SK-N-SH treated with all-trans-retinoic acid at 6 μM for 48 hours (cell line): Measurements from ENCODE around the gene NET1.

Experiments used
- ATAC-seq: fragments of 200-7000 bp; cut with Tn5 transposase; 3 replicates; pipeline ENCODE4 v1.9.1; 2020; ENCODE audit warnings: mild to moderate bottlenecking, moderate library complexity
- ARNTL ChIP-seq: fragments of 450-650 bp; formaldehyde crosslinking; IDR thresholded peaks from 2 replicates; pipeline ENCODE4 v1.5.0; 2020; ENCODE audit warnings: low read depth, mild to moderate bottlenecking, moderate library complexity, borderline replicate concordance
- BACH2 ChIP-seq: fragments of 250-450 bp; sonication (Bioruptor Pico); IDR thresholded peaks from 2 replicates; pipeline ENCODE4 v1.9.0; 2021; ENCODE audit warnings: mild to moderate bottlenecking, borderline replicate concordance
- CSDC2 ChIP-seq: fragments of 250-450 bp; sonication (Bioruptor Pico); IDR thresholded peaks from 2 replicates; pipeline ENCODE4 v1.5.0; 2020; ENCODE audit warnings: mild to moderate bottlenecking, moderate library complexity
- CSRNP3 ChIP-seq: fragments of 250-450 bp; sonication (Bioruptor Pico); IDR thresholded peaks from 2 replicates; pipeline ENCODE4 v1.5.1; 2021; ENCODE audit warnings: mild to moderate bottlenecking, moderate library complexity
- ESRRG ChIP-seq: fragments of 250-450 bp; sonication (Bioruptor Pico); IDR thresholded peaks from 2 replicates; pipeline ENCODE4 v1.6.1; 2021; ENCODE audit warnings: mild to moderate bottlenecking
- GLIS3 ChIP-seq: fragments of 250-450 bp; sonication (Bioruptor Pico); IDR thresholded peaks from 2 replicates; pipeline ENCODE4 v1.5.0; 2020; ENCODE audit warnings: mild to moderate bottlenecking, moderate library complexity
- ISL1 ChIP-seq: fragments of 250-450 bp; sonication (Bioruptor Pico); IDR thresholded peaks from 2 replicates; pipeline ENCODE4 v2.1.2; 2022; ENCODE audit warnings: mild to moderate bottlenecking, moderate library complexity
- OSR1 ChIP-seq: fragments of 250-450 bp; sonication (Bioruptor Pico); IDR thresholded peaks from 2 replicates; pipeline ENCODE4 v1.8.0; 2022; ENCODE audit warnings: moderate library complexity, mild to moderate bottlenecking, inconsistent platforms
- POU6F1 ChIP-seq: fragments of 250-450 bp; sonication (Bioruptor Pico); IDR thresholded peaks from 2 replicates; pipeline ENCODE4 v1.8.0; 2021; ENCODE audit warnings: low read depth, mild to moderate bottlenecking, moderate library complexity, borderline replicate concordance
- PPARA ChIP-seq: fragments of 250-450 bp; sonication (Bioruptor Pico); IDR thresholded peaks from 2 replicates; pipeline ENCODE4 v1.5.0; 2020; ENCODE audit warnings: mild to moderate bottlenecking, borderline replicate concordance
- RARB ChIP-seq: fragments of 250-450 bp; sonication (Bioruptor Pico); IDR thresholded peaks from 2 replicates; pipeline ENCODE4 v1.8.0; 2021; ENCODE audit warnings: mild to moderate bottlenecking, moderate library complexity
- SNAI2 ChIP-seq: fragments of 250-450 bp; sonication (Bioruptor Pico); IDR thresholded peaks from 2 replicates; pipeline ENCODE4 v1.5.0; 2020; ENCODE audit warnings: mild to moderate bottlenecking, moderate library complexity
- TCF4 ChIP-seq: fragments of 250-450 bp; sonication (Bioruptor Pico); IDR thresholded peaks from 2 replicates; pipeline ENCODE4 v1.8.0; 2021; ENCODE audit warnings: mild to moderate bottlenecking, moderate library complexity, borderline replicate concordance
- TOX ChIP-seq: fragments of 250-450 bp; sonication (Bioruptor Pico); IDR thresholded peaks from 2 replicates; pipeline ENCODE4 v1.8.0; 2021; ENCODE audit warnings: mild to moderate bottlenecking, moderate library complexity, borderline replicate concordance
- TSHZ2 ChIP-seq: fragments of 250-450 bp; sonication (Bioruptor Pico); IDR thresholded peaks from 2 replicates; pipeline ENCODE4 v1.5.0; 2020; ENCODE audit warnings: mild to moderate bottlenecking, moderate library complexity
- ZC3H10 ChIP-seq: fragments of 250-450 bp; sonication (Bioruptor Pico); IDR thresholded peaks from 2 replicates; pipeline ENCODE4 v1.5.1; 2021; ENCODE audit warnings: mild to moderate bottlenecking, moderate library complexity
- ZFP3 ChIP-seq: fragments of 250-450 bp; sonication (Bioruptor Pico); IDR thresholded peaks from 2 replicates; pipeline ENCODE4 v1.5.0; 2020; ENCODE audit warnings: mild to moderate bottlenecking, moderate library complexity
- ZFP30 ChIP-seq: fragments of 450-650 bp; formaldehyde crosslinking; IDR thresholded peaks from 2 replicates; pipeline ENCODE4 v1.5.0; 2022; ENCODE audit warnings: mild to moderate bottlenecking, moderate library complexity
- ZNF565 ChIP-seq: fragments of 450-650 bp; formaldehyde crosslinking; conservative IDR thresholded peaks from 2 replicates; pipeline ENCODE4 v1.5.0; 2020; ENCODE audit warnings: low read depth, mild to moderate bottlenecking, moderate library complexity
- ZNF70 ChIP-seq: fragments of 450-650 bp; formaldehyde crosslinking; IDR thresholded peaks from 2 replicates; pipeline ENCODE4 v1.5.0; 2020; ENCODE audit warnings: mild to moderate bottlenecking, moderate library complexity
- ZNF8 ChIP-seq: fragments of 450-650 bp; formaldehyde crosslinking; IDR thresholded peaks from 2 replicates; pipeline ENCODE4 v1.5.0; 2020; ENCODE audit warnings: mild to moderate bottlenecking, moderate library complexity
- TF ChIP-seq, protein P1 (sequence below): fragments of 250-450 bp; sonication (Bioruptor Pico); IDR thresholded peaks from 2 replicates; pipeline ENCODE4 v1.8.0; 2020; ENCODE audit warnings: mild to moderate bottlenecking, moderate library complexity, borderline replicate concordance
- TF ChIP-seq, protein P2 (sequence below): fragments of 250-450 bp; sonication (Bioruptor Pico); IDR thresholded peaks from 2 replicates; pipeline ENCODE4 v1.5.1; 2020; ENCODE audit warnings: low read depth, mild to moderate bottlenecking, moderate library complexity

NET1 gene

GRCh38 chr10:5479481-5480161, 67.3 kb downstream of the NET1 start:
- ATAC-seq: no peak
- TF ChIP-seq RARB (CRISPR knock-in tag): no peak
- TF ChIP-seq SNAI2 (CRISPR knock-in tag): no peak
- no peak for TF ChIP-seq POU6F1 (CRISPR knock-in tag)
- no peak for TF ChIP-seq TCF4
- no peak for TF ChIP-seq ZNF8 (CRISPR knock-in tag)
- no peak for TF ChIP-seq ZNF70 (CRISPR knock-in tag)
- no peak for TF ChIP-seq ZFP30 (CRISPR knock-in tag)
- no peak for TF ChIP-seq ZC3H10 (CRISPR knock-in tag)
- TF ChIP-seq BACH2 (CRISPR knock-in tag): no peak
- no peak for TF ChIP-seq ZNF565 (CRISPR knock-in tag)
- TF ChIP-seq GLIS3 (CRISPR knock-in tag): no peak
- TF ChIP-seq ARNTL (CRISPR knock-in tag): no peak
- TF ChIP-seq CSRNP3 (CRISPR knock-in tag): no peak
- no peak for TF ChIP-seq PPARA (CRISPR knock-in tag)
- TF ChIP-seq CSDC2 (CRISPR knock-in tag): no peak
- no peak for TF ChIP-seq TOX
- no peak for TF ChIP-seq OSR1 (CRISPR knock-in tag)
- TF ChIP-seq, protein P1, sequence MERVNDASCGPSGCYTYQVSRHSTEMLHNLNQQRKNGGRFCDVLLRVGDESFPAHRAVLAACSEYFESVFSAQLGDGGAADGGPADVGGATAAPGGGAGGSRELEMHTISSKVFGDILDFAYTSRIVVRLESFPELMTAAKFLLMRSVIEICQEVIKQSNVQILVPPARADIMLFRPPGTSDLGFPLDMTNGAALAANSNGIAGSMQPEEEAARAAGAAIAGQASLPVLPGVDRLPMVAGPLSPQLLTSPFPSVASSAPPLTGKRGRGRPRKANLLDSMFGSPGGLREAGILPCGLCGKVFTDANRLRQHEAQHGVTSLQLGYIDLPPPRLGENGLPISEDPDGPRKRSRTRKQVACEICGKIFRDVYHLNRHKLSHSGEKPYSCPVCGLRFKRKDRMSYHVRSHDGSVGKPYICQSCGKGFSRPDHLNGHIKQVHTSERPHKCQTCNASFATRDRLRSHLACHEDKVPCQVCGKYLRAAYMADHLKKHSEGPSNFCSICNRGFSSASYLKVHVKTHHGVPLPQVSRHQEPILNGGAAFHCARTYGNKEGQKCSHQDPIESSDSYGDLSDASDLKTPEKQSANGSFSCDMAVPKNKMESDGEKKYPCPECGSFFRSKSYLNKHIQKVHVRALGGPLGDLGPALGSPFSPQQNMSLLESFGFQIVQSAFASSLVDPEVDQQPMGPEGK: no peak
- TF ChIP-seq, protein P2, sequence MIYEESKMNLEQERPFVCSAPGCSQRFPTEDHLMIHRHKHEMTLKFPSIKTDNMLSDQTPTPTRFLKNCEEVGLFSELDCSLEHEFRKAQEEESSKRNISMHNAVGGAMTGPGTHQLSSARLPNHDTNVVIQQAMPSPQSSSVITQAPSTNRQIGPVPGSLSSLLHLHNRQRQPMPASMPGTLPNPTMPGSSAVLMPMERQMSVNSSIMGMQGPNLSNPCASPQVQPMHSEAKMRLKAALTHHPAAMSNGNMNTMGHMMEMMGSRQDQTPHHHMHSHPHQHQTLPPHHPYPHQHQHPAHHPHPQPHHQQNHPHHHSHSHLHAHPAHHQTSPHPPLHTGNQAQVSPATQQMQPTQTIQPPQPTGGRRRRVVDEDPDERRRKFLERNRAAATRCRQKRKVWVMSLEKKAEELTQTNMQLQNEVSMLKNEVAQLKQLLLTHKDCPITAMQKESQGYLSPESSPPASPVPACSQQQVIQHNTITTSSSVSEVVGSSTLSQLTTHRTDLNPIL: no peak
- TF ChIP-seq TSHZ2 (CRISPR knock-in tag): no peak

GRCh38 chr10:5480162-5480941, 68.0 kb downstream of the NET1 start:
- ATAC-seq: no peak
- TF ChIP-seq TCF4 (no peak), PPARA (CRISPR knock-in tag) (no peak), TSHZ2 (CRISPR knock-in tag) (no peak), ESRRG (CRISPR knock-in tag) (no peak), TOX (no peak), ZC3H10 (CRISPR knock-in tag) (no peak), OSR1 (CRISPR knock-in tag) (no peak), CSDC2 (CRISPR knock-in tag) (no peak), BACH2 (CRISPR knock-in tag) (no peak), ZNF70 (CRISPR knock-in tag) (no peak), ZNF565 (CRISPR knock-in tag) (no peak), GLIS3 (CRISPR knock-in tag) (no peak), ZFP30 (CRISPR knock-in tag) (no peak), ISL1 (CRISPR knock-in tag) (no peak), ZFP3 (CRISPR knock-in tag) (no peak)
- TF ChIP-seq, protein P2: no peak
